Measurements from ENCODE around the gene TTC13. TPM values are rescaled to one million over a fixed set of nuclear protein-coding genes. Genes with fewer than 3 reads are reported as not detected.

TTC13 gene
- total RNA-seq, 2 donors from 2014 or later, result 3.9 to 5.5 TPM

GRCh38 chr1:230875370-230875769 is 103.3 kb downstream of the TTC13 start:
- Histone ChIP-seq H3K36me3 (no peaks in the 10 kb centered on the region), H3K27ac (peak overlapping the region in 1 of 2 donors; percentile 16), H3K9me3 (no peaks in the 10 kb centered on the region), H3K4me3 (no peak overlapping the region), H3K4me1 (peaks cover 0 to 4% of the 10 kb centered on the region in 2 donors), H3K27me3 (no peaks in the 10 kb centered on the region)
- DNase-seq (ENCODE audit: low spot score), result no peak
- TF ChIP-seq CTCF (IDR thresholded peaks at IDR 0.05), result no peak

- Histone ChIP-seq H3K4me3 (no peak overlapping the region), H3K27ac (peak overlapping the region in 1 of 2 donors; percentile 95), H3K4me1 (peaks cover 0 to 27% of the 10 kb centered on the region in 2 donors), H3K36me3 (no peaks in the 10 kb centered on the region), H3K9me3 (no peaks in the 10 kb centered on the region), H3K27me3 (no peaks in the 10 kb centered on the region)
- no peak for TF ChIP-seq CTCF (IDR thresholded peaks at IDR 0.05)
- no peak for DNase-seq (ENCODE audit: low spot score)
Measured at GRCh38 chr1:230870916-230871315, 107.7 kb downstream of the TTC13 start.

GRCh38 chr1:230869500-230869899 is 109.2 kb downstream of the TTC13 start:
- no peak for DNase-seq (ENCODE audit: low spot score)
- no peaks in the 10 kb centered on the region for H3K36me3 ChIP-seq
- peak overlapping the region in 1 of 2 donors; percentile 93 for H3K4me3 ChIP-seq
- H3K9me3 ChIP-seq, result no peaks in the 10 kb centered on the region
- H3K27me3 ChIP-seq, result no peaks in the 10 kb centered on the region
- H3K4me1 ChIP-seq, result peaks cover 0 to 41% of the 10 kb centered on the region in 2 donors
- TF ChIP-seq CTCF (IDR thresholded peaks at IDR 0.05), result no peak
- peak overlapping the region; percentile 93 to 95 for H3K27ac ChIP-seq

- Histone ChIP-seq H3K27me3 (no peaks in the 10 kb centered on the region), H3K36me3 (no peaks in the 10 kb centered on the region), H3K4me1 (peaks cover 0 to 47% of the 10 kb centered on the region in 2 donors), H3K4me3 (peak overlapping the region; percentile 93 to 96), H3K27ac (peak overlapping the region; percentile 93 to 95), H3K9me3 (no peaks in the 10 kb centered on the region)
- no peak for TF ChIP-seq CTCF (IDR thresholded peaks at IDR 0.05)
- DNase-seq (ENCODE audit: low spot score), result no peak
Measured at GRCh38 chr1:230868736-230869385, 109.8 kb downstream of the TTC13 start.

GRCh38 chr1:230867903-230868735 is 110.5 kb downstream of the TTC13 start, which contains the start of gene C1orf198:
Gene C1orf198, minus strand, starts transcription at chr1:230868521. Its CDS starts 9 bp downstream, at chr1:230868512.
- peaks cover 0 to 55% of the 10 kb centered on the region in 2 donors for H3K4me1 ChIP-seq
- H3K36me3 ChIP-seq, result no peaks in the 10 kb centered on the region

More at GRCh38 chr1:230867903-230868735, 110.5 kb downstream of the TTC13 start, which contains the start of gene C1orf198:
- no peak for DNase-seq (ENCODE audit: low spot score)
- H3K4me3 ChIP-seq, result peak within 1 kb of the TSS; percentile 93 to 96
- no peaks in the 10 kb centered on the region for H3K27me3 ChIP-seq
- TF ChIP-seq CTCF (IDR thresholded peaks at IDR 0.05), result no peak
- H3K9me3 ChIP-seq, result no peaks in the 10 kb centered on the region
- peak within 1 kb of the TSS; percentile 93 to 95 for H3K27ac ChIP-seq
